Activated CD8-positive, alpha-beta memory T cell treated with anti-CD3 and anti-CD28 coated beads, Interleukin-2, amount 50 U/mL, for 24 hours (primary cell): ENCODE results near the gene C1orf198.

ENCODE experiments used
- DNase-seq: peaks from one replicate; pipeline ENCODE4 v3.0.0-alpha.2; 2020; ENCODE audit errors: extremely low read depth

Gene C1orf198

DNA sequence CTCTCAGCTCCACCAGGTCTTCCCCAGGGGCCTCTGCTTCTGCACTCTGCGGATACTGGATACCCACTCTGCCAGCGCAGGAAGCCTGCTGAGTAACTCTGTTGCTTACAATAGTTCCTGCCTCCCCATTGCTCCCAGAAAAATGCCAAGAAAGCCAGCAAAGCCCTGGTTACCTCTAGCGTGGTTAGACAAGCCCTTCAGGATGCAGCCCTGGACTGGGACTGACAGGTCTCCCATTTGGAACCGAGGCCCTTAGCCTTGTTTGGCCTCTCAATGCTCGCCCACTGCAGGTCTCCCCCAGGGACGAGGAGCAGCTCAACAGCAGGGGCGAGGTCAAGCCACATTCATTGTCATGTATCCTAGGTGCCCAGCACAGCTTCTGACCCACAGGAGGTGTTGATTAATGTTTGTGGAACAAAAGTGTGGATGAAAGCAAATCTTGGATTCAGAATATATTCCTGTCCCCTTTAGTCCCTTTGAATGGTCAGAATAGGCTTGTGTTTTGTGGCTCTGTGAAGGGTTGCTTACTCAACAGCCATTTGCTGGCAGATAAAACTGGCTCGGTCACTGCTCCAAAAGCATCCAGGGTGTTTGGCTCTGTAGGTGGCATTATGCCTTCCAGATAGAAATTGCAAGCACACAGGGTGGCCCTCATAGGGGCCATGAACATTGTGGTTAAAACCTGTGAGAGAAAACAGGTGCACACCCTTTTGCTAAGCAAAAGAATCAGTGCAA lies 58.9 kb downstream of the C1orf198 start:
- no peak for DNase-seq

DNA sequence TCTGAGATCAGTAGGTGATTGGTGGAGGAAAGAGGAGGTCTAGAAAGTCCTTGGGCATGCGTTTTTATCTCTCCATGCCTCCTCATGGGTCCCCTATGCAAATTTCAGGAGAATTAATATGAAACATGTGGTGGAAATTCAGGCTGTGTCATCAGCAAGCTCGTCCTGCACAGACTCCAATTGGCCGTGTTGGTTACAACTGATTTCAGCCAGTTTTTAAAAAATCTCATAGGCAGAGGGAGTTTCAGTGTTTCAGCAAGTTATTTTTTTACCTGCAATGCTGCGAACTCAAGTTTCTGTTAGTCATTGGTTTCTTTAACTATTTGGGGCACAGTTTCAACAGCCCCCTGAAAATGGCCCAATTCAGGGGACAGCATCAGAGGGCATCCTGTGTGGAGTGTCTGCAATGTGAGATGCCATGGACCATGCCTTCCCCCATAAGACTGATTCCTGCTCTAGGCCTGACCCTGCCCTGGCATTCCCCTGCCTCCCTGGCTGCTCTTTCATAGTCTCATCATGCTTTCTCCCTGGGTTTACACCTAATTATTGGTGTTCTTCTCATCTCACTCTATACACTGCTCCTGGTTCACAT lies 59.9 kb downstream of the C1orf198 start:
- DNase-seq, result no peak

DNA sequence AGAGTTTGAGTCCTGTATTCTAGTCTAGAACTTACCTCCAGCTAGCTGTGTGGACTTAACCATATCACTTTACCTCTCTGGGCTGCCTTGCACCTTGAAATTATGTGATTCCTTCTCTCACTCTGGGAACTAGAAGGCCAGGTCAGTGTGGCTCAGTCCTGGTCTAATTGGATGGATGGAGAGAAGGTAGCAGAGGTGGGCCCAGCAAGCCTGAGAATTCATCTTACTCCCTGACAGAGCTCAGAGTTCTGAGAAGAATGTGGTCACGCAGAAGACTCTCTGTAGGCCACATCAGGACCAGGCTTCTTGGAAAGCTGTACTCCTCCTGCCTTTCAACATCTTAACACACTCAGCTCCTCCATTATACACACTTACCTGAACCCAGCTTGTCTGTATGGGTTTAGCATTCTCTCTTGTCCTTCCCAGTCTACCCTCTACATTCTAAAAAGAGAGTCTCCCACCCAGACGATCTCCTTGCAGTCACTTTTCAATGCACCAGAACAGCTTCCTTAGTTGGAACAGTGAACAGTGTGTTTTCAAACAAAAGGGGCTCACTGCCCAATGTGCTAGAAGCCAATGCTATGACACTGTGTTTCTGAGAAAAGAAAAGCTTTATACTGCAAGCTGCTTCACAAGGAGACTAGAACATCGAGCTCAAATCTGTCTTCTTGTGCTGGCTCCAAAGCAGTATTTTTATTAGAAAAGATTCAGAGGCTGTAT lies 60.6 kb downstream of the C1orf198 start:
- DNase-seq, result no peak

DNA sequence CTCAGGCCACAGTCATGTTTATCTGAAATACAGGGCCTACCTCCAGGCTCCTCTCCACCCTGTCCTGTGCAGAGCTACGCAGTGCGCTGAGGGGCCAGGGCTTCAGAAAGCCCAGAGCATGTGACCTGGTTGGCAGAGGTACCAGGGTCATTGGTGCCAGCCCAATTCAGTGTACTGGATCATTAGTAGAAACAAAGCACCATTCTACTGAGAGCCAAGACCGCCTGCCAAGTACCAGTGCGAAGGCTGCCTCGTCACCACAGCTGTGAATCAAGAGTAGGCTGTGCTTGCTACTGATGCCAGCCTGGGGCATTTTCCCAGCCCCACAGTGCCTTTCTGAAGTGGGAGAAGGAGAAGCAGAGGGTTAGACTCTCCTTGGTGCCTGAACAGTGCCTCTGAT lies 61.3 kb downstream of the C1orf198 start:
- no peak for DNase-seq

DNA sequence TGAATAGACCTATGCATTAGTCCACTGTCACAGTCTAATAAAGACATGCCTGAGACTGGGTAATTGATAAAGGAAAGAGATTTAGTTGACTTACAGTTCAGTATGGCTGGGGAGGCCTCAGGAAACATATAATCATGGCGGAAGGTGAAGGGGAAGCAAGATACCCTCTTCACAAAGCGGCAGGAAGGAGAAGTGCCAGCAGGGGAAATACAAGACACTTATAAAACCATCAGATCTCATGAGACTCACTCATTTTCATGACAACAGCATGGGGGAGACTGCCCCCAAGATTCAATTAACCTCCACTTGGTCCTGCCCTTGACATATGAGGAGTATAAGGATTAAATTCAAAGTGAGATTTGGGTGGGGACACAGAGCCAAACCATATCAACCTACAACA lies 61.8 kb downstream of the C1orf198 start:
- DNase-seq, result no peak

DNA sequence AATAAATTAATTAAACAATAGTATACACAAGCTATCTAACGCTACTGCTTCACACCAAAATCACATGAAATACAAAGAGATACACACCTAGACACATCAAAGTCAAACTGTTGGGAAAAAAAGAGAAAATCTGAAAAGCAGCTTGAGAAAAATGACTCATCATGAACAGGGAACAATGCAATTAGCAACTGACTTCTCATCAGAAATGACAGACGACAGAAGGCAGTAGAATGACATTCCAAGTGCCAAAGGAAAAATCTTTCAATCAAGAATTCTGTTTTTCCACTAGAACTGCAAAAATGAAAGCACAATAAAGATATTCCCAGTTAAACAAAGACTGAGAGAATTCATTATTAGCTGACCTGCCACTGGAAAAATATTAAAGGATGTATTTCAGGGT lies 63.9 kb downstream of the C1orf198 start:
- no peak for DNase-seq

DNA sequence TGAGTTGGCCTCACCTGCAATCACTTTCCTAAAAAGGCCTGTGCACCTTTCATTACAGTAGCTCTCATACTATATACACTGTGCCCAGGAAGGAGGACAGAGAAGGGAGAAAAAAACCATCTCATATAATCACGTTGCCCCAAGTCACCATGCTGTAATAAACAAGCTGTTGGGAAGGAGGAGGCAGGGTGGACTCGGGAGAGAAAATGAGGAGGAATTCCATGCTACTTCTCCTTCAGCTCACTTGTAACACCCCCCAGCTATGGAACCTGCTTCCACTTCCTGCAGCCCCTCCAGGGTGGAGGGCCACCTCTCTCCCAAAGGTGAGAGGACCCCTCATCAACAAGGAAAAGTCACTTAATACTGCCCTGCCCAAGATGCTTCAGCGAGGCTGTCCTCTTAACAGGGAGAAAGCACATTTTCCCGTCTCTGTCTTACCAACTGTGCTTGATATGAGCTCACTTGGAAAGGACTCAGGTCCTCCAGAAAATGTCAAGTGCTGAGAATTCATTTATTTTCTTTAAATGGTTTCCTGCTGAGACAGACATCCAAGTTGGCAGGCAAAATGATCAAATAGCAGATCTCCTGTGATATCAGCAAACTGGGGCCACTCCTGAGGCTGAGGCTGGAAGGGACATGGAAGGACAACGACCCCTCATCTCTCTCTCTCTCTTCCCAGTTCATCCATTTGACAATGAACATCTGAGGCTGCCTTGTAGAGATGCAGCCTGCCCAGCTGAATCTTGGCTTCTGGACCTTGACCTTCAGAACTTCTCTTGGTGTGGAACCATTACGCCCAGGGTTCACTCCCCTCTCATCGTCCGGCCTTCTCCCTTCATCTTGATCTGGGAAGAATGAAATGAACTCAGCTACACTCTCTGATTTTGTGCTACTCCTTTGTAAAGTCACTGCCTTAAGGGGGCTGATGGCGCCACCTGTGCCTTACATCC lies 67.2 kb downstream of the C1orf198 start:
- no peak for DNase-seq

DNA sequence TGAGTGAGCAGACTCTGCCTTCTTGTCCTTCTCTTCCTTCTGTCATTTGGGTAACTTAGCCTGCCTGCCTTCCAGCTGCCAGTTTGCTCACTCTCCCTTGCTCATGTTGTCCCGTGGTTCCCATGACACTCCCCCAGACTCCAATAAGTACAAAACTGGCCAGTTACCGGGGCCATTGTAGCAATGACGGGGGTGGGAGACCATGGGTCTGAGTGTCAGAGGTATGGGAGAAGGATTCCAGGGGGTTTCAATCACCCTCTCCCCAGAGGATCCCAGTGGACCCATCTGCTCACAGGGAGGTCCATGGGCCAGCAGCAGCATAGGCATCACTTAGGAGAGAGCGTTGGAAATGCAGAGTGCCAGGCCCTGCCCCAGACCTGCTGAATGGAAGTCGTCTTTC lies 69.8 kb downstream of the C1orf198 start:
- DNase-seq, result no peak

DNA sequence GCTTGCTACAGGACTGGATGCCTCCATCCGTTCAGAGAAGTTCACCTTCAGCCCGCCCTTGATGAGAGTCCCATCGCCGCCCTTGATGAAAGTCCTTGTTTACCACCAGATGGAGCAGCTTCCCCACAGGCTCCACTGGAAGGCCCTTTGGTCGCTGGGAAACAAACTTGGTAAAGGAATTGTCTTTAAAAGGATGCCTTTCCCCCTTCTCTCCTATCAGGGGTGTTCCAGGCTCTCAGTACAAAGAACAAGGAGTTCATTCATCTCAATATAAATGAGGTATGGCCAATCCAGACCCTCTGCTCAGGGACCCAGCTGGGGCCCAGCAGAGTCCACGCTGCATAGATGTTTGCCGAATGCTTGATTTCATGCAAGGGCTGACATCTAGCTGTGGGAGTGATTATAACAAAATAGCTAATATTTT lies 70.4 kb downstream of the C1orf198 start:
- no peak for DNase-seq

DNA sequence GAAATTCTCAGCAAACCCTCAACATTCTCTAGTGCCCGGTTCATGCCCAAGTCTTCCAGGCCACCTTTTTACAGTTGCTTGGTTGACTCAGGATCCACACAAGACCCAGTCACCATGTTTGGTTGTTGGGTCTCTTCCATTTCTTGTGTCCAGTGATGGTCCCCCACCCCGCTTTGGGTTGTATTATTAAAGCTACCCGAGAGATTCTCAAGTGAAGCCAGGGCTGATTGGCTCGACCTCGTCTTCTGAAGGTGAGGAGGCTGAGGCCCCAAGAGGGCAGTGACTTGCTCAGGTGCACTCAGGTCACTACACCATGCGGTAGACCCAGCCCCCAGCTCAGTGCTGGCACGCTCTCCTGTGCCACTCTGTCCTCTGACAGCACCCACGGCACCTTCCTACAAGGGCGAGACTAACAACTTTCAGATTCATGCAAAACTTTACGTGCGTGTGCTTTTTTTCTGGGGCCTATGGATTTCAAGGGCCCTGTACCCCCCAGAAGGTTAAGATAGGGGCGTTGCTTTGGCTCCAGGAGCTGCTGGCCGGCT lies 70.9 kb downstream of the C1orf198 start:
- no peak for DNase-seq

DNA sequence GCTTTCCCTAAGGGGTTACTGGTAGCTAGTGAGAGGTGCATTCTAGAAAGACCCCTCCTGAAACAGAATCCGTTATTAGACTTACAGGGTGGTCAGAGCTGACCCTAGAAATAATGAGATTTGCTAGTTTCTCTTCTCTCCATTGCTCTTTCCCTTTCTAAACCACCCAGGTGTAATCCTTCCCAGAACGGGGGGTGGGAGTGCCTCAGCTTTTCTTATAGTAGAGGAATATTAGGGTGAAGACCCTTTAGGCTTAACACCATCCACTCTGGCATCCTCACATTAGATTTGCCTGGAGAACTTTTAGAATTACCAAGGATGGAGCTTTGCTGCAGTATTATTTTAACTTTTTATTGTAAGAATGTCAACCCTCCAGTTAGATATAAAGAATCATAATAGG lies 71.7 kb downstream of the C1orf198 start:
- no peak for DNase-seq

DNA sequence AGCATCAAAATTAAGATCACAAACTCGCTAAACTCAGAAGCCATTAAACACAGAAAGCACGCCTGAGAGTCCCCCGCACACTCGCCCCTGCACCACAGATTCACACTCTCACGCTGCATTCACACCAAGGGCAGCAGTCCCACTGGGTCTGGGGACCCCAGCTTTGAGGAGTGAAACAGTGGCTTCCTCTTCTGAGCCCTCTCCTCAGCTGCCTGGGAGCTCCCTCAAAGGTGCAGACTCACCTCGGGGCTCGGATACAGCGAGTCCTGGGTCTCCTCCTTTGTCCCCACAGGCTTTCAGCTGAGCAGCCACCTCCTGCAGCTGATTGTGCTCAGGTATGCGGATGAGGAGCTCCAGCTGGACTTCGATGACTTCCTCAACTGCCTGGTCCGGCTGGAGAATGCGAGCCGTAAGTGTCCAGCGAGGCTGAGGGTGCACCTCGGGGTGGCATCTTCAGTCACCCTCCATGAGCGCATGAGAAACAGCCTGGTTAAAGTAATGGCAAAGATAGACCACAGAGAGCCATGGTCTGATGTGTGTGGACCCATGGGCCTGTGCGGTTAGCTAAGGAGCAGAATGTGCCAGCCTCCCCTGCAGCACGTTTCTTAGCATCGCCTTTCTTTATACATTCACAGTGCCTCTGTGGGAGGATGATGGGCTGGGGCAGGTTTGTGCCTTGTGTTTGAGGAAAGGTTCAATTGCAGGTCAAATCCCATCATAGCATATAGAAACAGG lies 73.3 kb downstream of the C1orf198 start:
- DNase-seq, result no peak

DNA sequence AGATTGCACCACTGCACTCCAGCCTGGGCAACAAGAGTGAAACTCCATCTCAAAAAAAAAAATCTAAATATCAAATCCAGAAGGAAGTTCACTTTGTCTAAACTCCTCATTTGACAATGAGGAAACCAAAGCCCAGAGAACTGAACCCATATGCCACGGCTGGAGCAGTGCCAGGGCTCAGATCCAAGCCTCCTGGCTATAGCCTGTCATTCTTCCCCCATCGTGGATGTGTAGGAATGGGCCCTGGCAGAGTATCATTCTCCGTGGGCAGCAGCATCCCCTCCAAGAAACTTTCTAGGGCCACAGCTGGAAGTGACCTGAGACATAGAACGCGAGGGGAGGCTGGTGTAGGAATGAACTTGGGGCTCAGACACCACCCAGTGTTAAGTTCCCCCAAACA lies 73.9 kb downstream of the C1orf198 start:
- DNase-seq, result no peak

DNA sequence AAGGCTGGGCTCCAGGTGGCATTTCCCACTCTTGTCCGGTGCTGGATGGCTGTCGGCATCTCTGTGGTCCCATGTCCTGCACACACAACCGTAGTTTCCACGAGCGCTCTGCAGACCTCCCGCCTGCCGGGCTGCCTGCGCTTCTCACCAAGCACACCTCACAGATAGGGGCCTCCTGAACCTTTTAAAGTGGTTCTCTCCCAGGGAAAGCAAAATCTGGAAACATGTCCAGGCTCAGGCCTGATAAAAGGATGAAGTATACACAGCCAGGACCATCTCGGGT lies 74.9 kb downstream of the C1orf198 start:
- no peak for DNase-seq

DNA sequence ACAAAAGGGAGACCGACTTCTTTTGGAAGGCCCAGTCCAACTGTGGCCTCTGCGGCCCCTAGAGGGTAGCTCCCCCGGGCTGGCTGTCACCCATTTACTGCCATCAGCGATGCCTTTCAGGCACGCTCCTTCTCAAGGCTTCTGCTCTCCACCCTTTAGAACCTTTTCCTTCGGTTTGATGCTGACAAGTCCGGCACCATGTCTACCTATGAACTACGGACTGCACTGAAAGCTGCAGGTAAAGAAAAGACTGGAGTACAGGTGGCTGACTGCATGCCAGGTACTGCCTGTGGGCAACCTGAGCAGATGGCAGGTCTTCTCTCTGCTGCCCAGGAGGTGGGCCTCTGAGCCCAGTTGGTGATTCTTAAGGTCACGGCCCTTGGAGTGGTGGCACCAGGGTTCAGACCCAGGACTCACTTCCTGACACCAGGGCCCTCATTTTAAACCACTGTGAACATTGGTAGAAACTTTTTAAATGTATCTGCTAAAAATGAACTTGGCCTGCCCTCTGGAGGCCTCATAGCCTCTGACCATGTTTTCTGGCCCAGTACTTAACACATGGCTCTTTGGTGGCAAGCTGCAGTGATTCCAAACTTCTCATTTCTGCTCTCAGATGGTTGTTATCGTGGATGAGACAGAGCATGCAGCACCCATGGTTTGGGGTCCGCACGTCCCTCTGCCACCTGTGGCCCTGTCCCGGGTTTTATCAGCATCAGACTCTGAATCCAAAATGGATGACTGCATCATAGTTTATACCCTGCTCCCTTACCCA lies 75.4 kb downstream of the C1orf198 start:
- no peak for DNase-seq

DNA sequence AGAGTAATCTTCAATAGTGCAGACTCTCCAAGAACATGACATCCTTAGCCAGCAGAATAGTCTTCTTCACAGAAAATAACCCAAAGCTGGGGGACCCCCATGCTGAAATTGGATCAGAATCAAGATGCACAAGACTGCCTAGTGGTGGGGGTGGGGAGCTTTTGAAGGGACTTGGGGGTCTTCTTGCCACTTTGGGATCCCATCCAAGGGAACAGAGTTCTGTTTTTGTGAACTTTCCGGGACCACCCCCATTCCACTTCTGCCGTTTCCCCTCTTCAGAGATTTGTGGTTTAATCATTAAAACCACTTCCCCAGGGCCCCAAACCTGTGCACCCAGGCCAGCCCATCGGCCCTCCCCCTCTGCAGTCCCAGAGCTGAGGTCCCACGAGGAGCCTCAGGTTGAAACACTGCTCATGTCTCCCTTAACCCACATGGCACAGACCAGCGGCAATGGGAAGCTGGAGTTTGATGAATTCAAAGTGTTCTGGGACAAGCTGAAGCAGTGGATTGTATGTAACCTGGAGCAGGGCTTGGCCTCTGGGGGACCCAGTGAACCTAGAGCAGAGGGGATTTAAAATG lies 76.2 kb downstream of the C1orf198 start:
- DNase-seq, result no peak

DNA sequence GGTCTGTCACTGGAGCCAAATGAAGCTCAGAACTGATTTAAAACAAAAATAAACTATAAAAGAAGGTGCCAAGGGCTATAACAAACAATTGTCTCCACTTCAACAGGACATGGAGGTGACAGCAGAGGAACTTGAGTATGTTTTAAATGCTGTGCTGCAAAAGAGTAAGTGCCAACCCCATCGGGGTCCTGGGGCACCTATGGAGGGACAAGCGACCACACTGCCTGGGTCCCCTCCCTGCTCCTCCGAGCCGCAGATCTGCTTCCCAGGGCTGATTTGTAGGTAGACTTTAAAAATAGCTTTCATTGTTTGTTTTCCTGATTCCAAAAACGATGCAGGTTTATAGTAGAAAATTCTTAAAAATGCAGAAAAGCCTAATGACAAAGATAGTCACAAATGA lies 78.3 kb downstream of the C1orf198 start:
- DNase-seq, result no peak

DNA sequence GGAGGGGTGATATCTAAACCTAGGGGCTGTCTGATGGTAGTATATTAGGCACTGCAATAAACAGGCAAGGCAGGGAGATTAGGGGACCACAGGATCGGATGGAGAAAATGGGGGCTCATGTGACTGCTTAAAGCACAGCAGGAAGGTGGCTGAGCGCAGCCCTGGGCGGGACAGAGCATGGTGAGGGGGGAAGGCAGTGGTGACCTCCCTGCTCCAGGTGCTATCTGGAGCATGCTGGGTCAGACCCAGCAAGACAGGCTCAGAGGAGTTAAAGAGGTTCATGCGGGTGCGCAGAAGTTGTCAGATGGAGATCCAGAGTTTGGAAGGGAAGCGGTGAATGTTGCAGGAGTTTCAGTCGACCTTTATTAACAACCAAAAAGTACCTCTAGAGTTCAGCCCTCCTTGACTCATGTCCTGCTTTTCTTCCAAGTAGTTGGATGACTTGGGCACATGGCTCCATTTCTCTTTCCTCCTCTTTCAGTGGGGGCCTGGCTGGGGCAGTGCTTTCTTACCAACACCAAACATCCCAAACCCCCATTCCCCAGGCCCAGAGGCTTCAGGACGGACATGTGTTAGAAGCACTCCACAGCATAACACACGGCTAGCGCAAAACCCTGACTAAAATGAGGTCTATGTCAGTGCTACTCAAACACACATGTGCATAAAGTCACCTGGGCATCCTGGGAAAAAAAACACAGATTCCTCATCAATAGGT lies 79.6 kb downstream of the C1orf198 start:
- DNase-seq, result no peak

DNA sequence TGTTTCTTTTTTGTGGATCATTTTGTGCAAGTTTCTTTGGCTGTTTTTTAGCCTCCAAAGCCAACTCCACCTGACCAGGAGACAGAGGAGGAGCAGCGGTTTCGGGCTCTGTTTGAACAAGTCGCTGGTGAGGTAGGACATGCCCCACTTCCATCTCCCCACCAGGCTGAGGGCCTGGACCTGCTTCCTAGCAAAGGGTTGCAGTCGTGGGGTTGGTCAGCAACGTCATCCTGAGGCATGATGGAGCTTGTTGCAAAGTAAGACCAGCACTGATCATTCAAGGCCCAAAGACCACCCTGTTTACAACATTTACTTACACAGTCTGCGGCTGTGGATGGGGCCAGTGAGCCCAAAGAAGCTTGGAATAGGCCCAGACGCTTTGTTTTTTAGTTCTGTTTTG lies 80.8 kb downstream of the C1orf198 start:
- no peak for DNase-seq
